ENCODE data around the gene FGD4. TPM values are rescaled to one million over a fixed set of nuclear protein-coding genes. Genes with fewer than 3 reads are reported as not detected.

FGD4 gene
- total RNA-seq, 2 donors from 2014 or later: 24.5 to 26.7 TPM

GRCh38 chr12:32612658-32613614, 213.6 kb downstream of the FGD4 start:
- intact Hi-C loops (cut with DNase I): no loop called here
- no peak for DNase-seq (ENCODE audit: low spot score)

- intact Hi-C loops (cut with DNase I): no loop called here
- no peak for DNase-seq (ENCODE audit: low spot score)
Observed at GRCh38 chr12:32615441-32615840, 216.1 kb downstream of the FGD4 start.

- intact Hi-C loops (cut with DNase I): no loop called here
- no peak for DNase-seq (ENCODE audit: low spot score)
Observed at GRCh38 chr12:32617534-32617933, 218.2 kb downstream of the FGD4 start.

GRCh38 chr12:32618115-32618514, 218.8 kb downstream of the FGD4 start:
- intact Hi-C loops (cut with DNase I): no loop called here
- DNase-seq (ENCODE audit: low spot score): no peak

- no peak for DNase-seq (ENCODE audit: low spot score)
- intact Hi-C loops (cut with DNase I): no loop called here
Observed at GRCh38 chr12:32627976-32628375, 228.6 kb downstream of the FGD4 start.

- DNase-seq (ENCODE audit: low spot score): no peak
Observed at GRCh38 chr12:32641287-32641901, 242.0 kb downstream of the FGD4 start.

GRCh38 chr12:32644431-32644830, 245.1 kb downstream of the FGD4 start:
- intact Hi-C loops (cut with DNase I): loop anchor here in 1 of 2 donors (10.0 kb wide), 1 partner anchor 180 kb away; no protein-coding TSS in a partner anchor
- no peak for DNase-seq (ENCODE audit: low spot score)

More at GRCh38 chr12:32641287-32641901, 242.0 kb downstream of the FGD4 start:
- intact Hi-C loops (cut with DNase I): loop anchor here in 1 of 2 donors (10.0 kb wide), 1 partner anchor 177 kb away; no protein-coding TSS in a partner anchor

GRCh38 chr12:32647275-32647674, 247.9 kb downstream of the FGD4 start:
- intact Hi-C loops (cut with DNase I): loop anchor here in 1 of 2 donors (10.0 kb wide), 1 partner anchor 182 kb away; no protein-coding TSS in a partner anchor

GRCh38 chr12:32650508-32650907, 251.2 kb downstream of the FGD4 start:
- intact Hi-C loops (cut with DNase I): no loop called here
- no peak for DNase-seq (ENCODE audit: low spot score)

More at GRCh38 chr12:32647275-32647674, 247.9 kb downstream of the FGD4 start:
- no peak for DNase-seq (ENCODE audit: low spot score)

GRCh38 chr12:32651151-32651955, 252.0 kb downstream of the FGD4 start:
- no peak for DNase-seq (ENCODE audit: low spot score)
- intact Hi-C loops (cut with DNase I): no loop called here

- no peak for DNase-seq (ENCODE audit: low spot score)
- intact Hi-C loops (cut with DNase I): no loop called here
Observed at GRCh38 chr12:32651956-32652210, 252.5 kb downstream of the FGD4 start.

- DNase-seq (ENCODE audit: low spot score): no peak
- intact Hi-C loops (cut with DNase I): loop anchor here in 1 of 2 donors (10.0 kb wide), 2 partner anchors 205 to 295 kb away; no protein-coding TSS in a partner anchor
Observed at GRCh38 chr12:32659908-32660440, 260.6 kb downstream of the FGD4 start.

- intact Hi-C loops (cut with DNase I): loop anchor here in 1 of 2 donors (10.0 kb wide), 2 partner anchors 207 to 297 kb away; no protein-coding TSS in a partner anchor
- DNase-seq (ENCODE audit: low spot score): no peak
Observed at GRCh38 chr12:32661706-32662105, 262.3 kb downstream of the FGD4 start.

- intact Hi-C loops (cut with DNase I): loop anchor here in 1 of 2 donors (10.0 kb wide), 2 partner anchors 208 to 298 kb away; no protein-coding TSS in a partner anchor
- DNase-seq (ENCODE audit: low spot score): no peak
Observed at GRCh38 chr12:32662665-32663064, 263.3 kb downstream of the FGD4 start.

- intact Hi-C loops (cut with DNase I): loop anchor here in 1 of 2 donors (10.0 kb wide), 2 partner anchors 211 to 301 kb away; no protein-coding TSS in a partner anchor
- DNase-seq (ENCODE audit: low spot score): no peak
Observed at GRCh38 chr12:32666018-32666417, 266.7 kb downstream of the FGD4 start.

GRCh38 chr12:32669584-32669983, 270.2 kb downstream of the FGD4 start:
- intact Hi-C loops (cut with DNase I): loop anchor here in 1 of 2 donors (10.0 kb wide), 2 partner anchors 215 to 305 kb away; no protein-coding TSS in a partner anchor
- DNase-seq (ENCODE audit: low spot score): no peak

- no peak for DNase-seq (ENCODE audit: low spot score)
- intact Hi-C loops (cut with DNase I): loop anchor here in 1 of 2 donors (5.0 to 10.0 kb wide), 2 partner anchors 215 to 307 kb away; no protein-coding TSS in a partner anchor
Observed at GRCh38 chr12:32671930-32672780, 272.8 kb downstream of the FGD4 start.

Data from posterior vena cava (tissue), 2 donors.